Astrocyte (in vitro differentiated cells and primary cell): ENCODE data around the gene TMPRSS6. TPM values are rescaled to one million over a fixed set of nuclear protein-coding genes. Genes with fewer than 3 reads are reported as not detected.

ENCODE experiments used
- DNase-seq: peaks from one replicate; pipeline ENCODE4 v3.0.0-alpha.2; 2010; ENCODE audit warnings: low read depth
- FAIRE-seq: peaks from 2 replicates; lab custom pipeline; 2011; peaks lifted over from hg19 to GRCh38; lab: Jason Lieb, UNC
- H2AFZ ChIP-seq: 2 replicates; pipeline ENCODE4 v1.6.0; 2012; ENCODE audit warnings: low read depth, low read length, inconsistent platforms
- H3K27ac ChIP-seq: 2 replicates; pipeline ENCODE4 v1.5.1; 2011; ENCODE audit warnings: low read depth, low read length, inconsistent platforms
- H3K27me3 ChIP-seq: 2 replicates; pipeline ENCODE4 v1.6.0; 2011; ENCODE audit warnings: low read length, inconsistent platforms; ENCODE audit not compliant: insufficient read depth
- H3K36me3 ChIP-seq: 2 replicates; pipeline ENCODE4 v1.5.1; 2011; ENCODE audit warnings: low read length, inconsistent platforms; ENCODE audit not compliant: insufficient read depth
- H3K4me1 ChIP-seq: 2 replicates; pipeline ENCODE4 v1.5.1; 2011; ENCODE audit warnings: low read length, inconsistent platforms; ENCODE audit not compliant: insufficient read depth
- H3K4me2 ChIP-seq: 2 replicates; pipeline ENCODE4 v1.6.0; 2012; ENCODE audit warnings: low read length, inconsistent platforms
- H3K4me3 ChIP-seq: 2 replicates; pipeline ENCODE4 v1.5.1; 2011; ENCODE audit warnings: low read depth, mild to moderate bottlenecking, low read length, inconsistent platforms; ENCODE audit not compliant: insufficient read depth
- H3K79me2 ChIP-seq: 2 replicates; pipeline ENCODE4 v1.6.0; 2012; ENCODE audit warnings: mild to moderate bottlenecking, low read length, inconsistent platforms; ENCODE audit not compliant: insufficient read depth
- H3K9ac ChIP-seq: 2 replicates; pipeline ENCODE4 v1.6.0; 2012; ENCODE audit warnings: mild to moderate bottlenecking, low read length, inconsistent platforms
- H3K9me3 ChIP-seq: 2 replicates; pipeline ENCODE4 v1.5.1; 2012; ENCODE audit warnings: low read depth, mild to moderate bottlenecking, low read length, inconsistent platforms; ENCODE audit not compliant: insufficient read depth
- H4K20me1 ChIP-seq: 2 replicates; pipeline ENCODE4 v1.6.0; 2012; ENCODE audit warnings: low read length, inconsistent platforms; ENCODE audit not compliant: insufficient read depth
- H3K27ac Mint-ChIP-seq: one replicate; pipeline ENCODE4 v1.8.0; 2021; ENCODE audit warnings: mild to moderate bottlenecking, mixed read lengths; ENCODE audit not compliant: unreplicated experiment
- H3K27me3 Mint-ChIP-seq: one replicate; pipeline ENCODE4 v1.8.0; 2021; ENCODE audit warnings: low read depth, mixed read lengths; ENCODE audit not compliant: unreplicated experiment
- H3K36me3 Mint-ChIP-seq: one replicate; pipeline ENCODE4 v1.8.0; 2021; ENCODE audit warnings: low read depth, mixed read lengths; ENCODE audit not compliant: unreplicated experiment
- H3K4me1 Mint-ChIP-seq: one replicate; pipeline ENCODE4 v1.8.0; 2021; ENCODE audit warnings: low read depth, mixed read lengths; ENCODE audit not compliant: unreplicated experiment
- H3K4me3 Mint-ChIP-seq: one replicate; pipeline ENCODE4 v1.8.0; 2021; ENCODE audit warnings: mild to moderate bottlenecking, moderate library complexity, mixed read lengths; ENCODE audit not compliant: unreplicated experiment
- H3K9me3 Mint-ChIP-seq: one replicate; pipeline ENCODE4 v1.8.0; 2021; ENCODE audit warnings: mild to moderate bottlenecking, mixed read lengths; ENCODE audit not compliant: unreplicated experiment
- CTCF ChIP-seq: IDR thresholded peaks from 2 replicates; pipeline ENCODE4 v1.5.1; 2011; ENCODE audit warnings: low read depth, mild to moderate bottlenecking, inconsistent platforms, low read length, moderate library complexity; ENCODE audit not compliant: insufficient read depth
- EZH2 ChIP-seq: IDR thresholded peaks from 2 replicates; pipeline ENCODE4 v1.6.1; 2012; ENCODE audit warnings: mild to moderate bottlenecking, low read length, inconsistent platforms; ENCODE audit not compliant: insufficient read depth
- total RNA-seq: library from RNA; stranded (reverse); gene quantifications from 2 replicates; pipeline ENCODE4 v1.2.1, GENCODE V29; 2021

TMPRSS6 gene
- total RNA-seq, 1 donor from 2014 or later, result not detected

- Histone ChIP-seq H3K4me2 (no peak overlapping the region), H2AFZ (no peak overlapping the region), H3K27ac (no peak overlapping the region), H4K20me1 (no peaks in the 10 kb centered on the region), H3K9me3 (no peaks in the 10 kb centered on the region), H3K9ac (no peak overlapping the region), H3K27me3 (peaks cover 4% of the 10 kb centered on the region), H3K36me3 (no peaks in the 10 kb centered on the region), H3K79me2 (no peaks in the 10 kb centered on the region), H3K4me3 (no peak overlapping the region), H3K4me1 (no peaks in the 10 kb centered on the region)
- DNase-seq (peak; percentile 12), FAIRE-seq (no peak)
- Mint-ChIP-seq H3K36me3 (no peaks in the 10 kb centered on the region), H3K27me3 (peaks cover 47% of the 10 kb centered on the region), H3K9me3 (peaks cover 3% of the 10 kb centered on the region), H3K27ac (no peak overlapping the region), H3K4me1 (peaks cover 2% of the 10 kb centered on the region), H3K4me3 (no peak overlapping the region)
- TF ChIP-seq EZH2, result no peak
- TF ChIP-seq CTCF, result no peak
Measured at GRCh38 chr22:37133304-37134018, 23.9 kb upstream of the TMPRSS6 start.

GRCh38 chr22:37132773-37133172 lies 23.3 kb upstream of the TMPRSS6 start:
- Histone ChIP-seq H4K20me1 (no peaks in the 10 kb centered on the region), H3K27me3 (no peaks in the 10 kb centered on the region), H3K4me2 (no peak overlapping the region), H3K27ac (no peak overlapping the region), H3K79me2 (no peaks in the 10 kb centered on the region), H2AFZ (no peak overlapping the region), H3K36me3 (no peaks in the 10 kb centered on the region), H3K9ac (no peak overlapping the region), H3K9me3 (no peaks in the 10 kb centered on the region), H3K4me3 (no peak overlapping the region), H3K4me1 (no peaks in the 10 kb centered on the region)
- H3K9me3 Mint-ChIP-seq, result peaks cover 3% of the 10 kb centered on the region
- H3K4me3 Mint-ChIP-seq, result no peak overlapping the region
- no peaks in the 10 kb centered on the region for H3K36me3 Mint-ChIP-seq
- H3K27me3 Mint-ChIP-seq, result peaks cover 42% of the 10 kb centered on the region
- no peak for FAIRE-seq
- no peak for DNase-seq
- no peak for TF ChIP-seq EZH2
- TF ChIP-seq CTCF, result no peak
- H3K27ac Mint-ChIP-seq, result no peak overlapping the region
- peaks cover 2% of the 10 kb centered on the region for H3K4me1 Mint-ChIP-seq

GRCh38 chr22:37129866-37130441 lies 20.4 kb upstream of the TMPRSS6 start:
- H3K79me2 ChIP-seq, result no peaks in the 10 kb centered on the region
- no peak overlapping the region for H2AFZ ChIP-seq
- H3K27ac ChIP-seq, result no peak overlapping the region
- no peaks in the 10 kb centered on the region for H3K9me3 ChIP-seq
- Mint-ChIP-seq H3K9me3 (peaks cover 3% of the 10 kb centered on the region), H3K4me3 (no peak overlapping the region), H3K36me3 (no peaks in the 10 kb centered on the region), H3K27ac (no peak overlapping the region), H3K4me1 (peaks cover 2% of the 10 kb centered on the region), H3K27me3 (peaks cover 36% of the 10 kb centered on the region)
- no peak for TF ChIP-seq EZH2
- no peak for TF ChIP-seq CTCF
- H3K27me3 ChIP-seq, result no peaks in the 10 kb centered on the region
- no peak overlapping the region for H3K4me3 ChIP-seq
- no peak for DNase-seq
- H4K20me1 ChIP-seq, result no peaks in the 10 kb centered on the region
- H3K4me2 ChIP-seq, result no peak overlapping the region
- H3K4me1 ChIP-seq, result no peaks in the 10 kb centered on the region
- no peak overlapping the region for H3K9ac ChIP-seq
- H3K36me3 ChIP-seq, result no peaks in the 10 kb centered on the region
- FAIRE-seq, result no peak
